CD4-positive, CD25-positive, alpha-beta regulatory T cell (primary cell): ENCODE results near the gene RPL3. TPM values are rescaled to one million over a fixed set of nuclear protein-coding genes. Genes with fewer than 3 reads are reported as not detected.

ENCODE experiments used
- ATAC-seq, 2 donors: fragments of 150-1000 bp; cut with Tn5 transposase; one replicate each; pipeline ENCODE4 v1.10.0; 2021; ENCODE audit warnings: low read depth in 2 of 2, moderate number of reproducible peaks in 2 of 2, moderate library complexity in 1 of 2
- DNase-seq, 3 donors: peaks; one replicate each; pipeline versions ENCODE4 v3.0.0 to v3.0.0-alpha.2; 2012 to 2022; ENCODE audit warnings: mixed read lengths in 1 of 3
- H3K27ac ChIP-seq: one replicate; pipeline ENCODE4 v1.7.0; 2013; ENCODE audit warnings: mild to moderate bottlenecking, low read length; ENCODE audit not compliant: insufficient read depth, poor library complexity, severe bottlenecking
- H3K27me3 ChIP-seq: one replicate; pipeline ENCODE4 v1.7.0; 2013; ENCODE audit warnings: low read length; ENCODE audit not compliant: control insufficient read depth, insufficient read depth
- H3K36me3 ChIP-seq: one replicate; pipeline ENCODE4 v1.7.0; 2013; ENCODE audit warnings: mild to moderate bottlenecking, low read length, moderate library complexity; ENCODE audit not compliant: control insufficient read depth, insufficient read depth
- H3K4me1 ChIP-seq: 2 replicates; pipeline ENCODE4 v1.7.0; 2013; ENCODE audit warnings: mild to moderate bottlenecking, low read length; ENCODE audit not compliant: insufficient read depth, control insufficient read depth, poor library complexity, severe bottlenecking
- H3K4me3 ChIP-seq: one replicate; pipeline ENCODE4 v1.7.0; 2013; ENCODE audit warnings: low read depth, mild to moderate bottlenecking, low read length, moderate library complexity
- H3K9me3 ChIP-seq, 2 experiments: 1 replicate in 1 of 2; 2 replicates in 1 of 2; pipeline ENCODE4 v1.7.0; 2013; ENCODE audit warnings: low read length in 2 of 2, mild to moderate bottlenecking in 1 of 2, moderate library complexity in 1 of 2; ENCODE audit not compliant: control insufficient read depth in 2 of 2
- H3K27ac Mint-ChIP-seq, 3 donors: one replicate each; pipeline ENCODE4 v1.8.0; 2020 to 2022; ENCODE audit warnings: mild to moderate bottlenecking in 3 of 3, mixed read lengths in 3 of 3, moderate library complexity in 2 of 3
- H3K27me3 Mint-ChIP-seq: one replicate; pipeline ENCODE4 v1.8.0; 2022; ENCODE audit warnings: mild to moderate bottlenecking, mixed read lengths
- H3K36me3 Mint-ChIP-seq: one replicate; pipeline ENCODE4 v1.8.0; 2020; ENCODE audit warnings: mixed read lengths
- H3K4me1 Mint-ChIP-seq, 4 donors: one replicate each; pipeline ENCODE4 v1.8.0; 2020 to 2022; ENCODE audit warnings: mixed read lengths in 4 of 4, mild to moderate bottlenecking in 1 of 4
- H3K4me3 Mint-ChIP-seq, 4 donors: one replicate each; pipeline ENCODE4 v1.8.0; 2020 to 2022; ENCODE audit warnings: mild to moderate bottlenecking in 4 of 4, mixed read lengths in 4 of 4, moderate library complexity in 3 of 4
- H3K9me3 Mint-ChIP-seq, 7 donors: one replicate each; pipeline ENCODE4 v1.8.0; 2020 to 2022; ENCODE audit warnings: mixed read lengths in 7 of 7, mild to moderate bottlenecking in 3 of 7, moderate library complexity in 2 of 7
- polyA plus RNA-seq, 4 donors: library from polyadenylated mRNA; unstranded; fragments of 300-500 nt; fragmentation: Illumina TruSeq; gene quantifications; one replicate each; pipeline ENCODE4 v1.2.3, GENCODE V29; 2021
- total RNA-seq: library from RNA; stranded (reverse); gene quantifications from one replicate; pipeline ENCODE4 v1.2.3, GENCODE V29; 2022

The RPL3 gene
- total and polyA plus RNA-seq, 5 donors from 2014 or later = 1,978 to 4,217 (median 2,589) TPM

DNA sequence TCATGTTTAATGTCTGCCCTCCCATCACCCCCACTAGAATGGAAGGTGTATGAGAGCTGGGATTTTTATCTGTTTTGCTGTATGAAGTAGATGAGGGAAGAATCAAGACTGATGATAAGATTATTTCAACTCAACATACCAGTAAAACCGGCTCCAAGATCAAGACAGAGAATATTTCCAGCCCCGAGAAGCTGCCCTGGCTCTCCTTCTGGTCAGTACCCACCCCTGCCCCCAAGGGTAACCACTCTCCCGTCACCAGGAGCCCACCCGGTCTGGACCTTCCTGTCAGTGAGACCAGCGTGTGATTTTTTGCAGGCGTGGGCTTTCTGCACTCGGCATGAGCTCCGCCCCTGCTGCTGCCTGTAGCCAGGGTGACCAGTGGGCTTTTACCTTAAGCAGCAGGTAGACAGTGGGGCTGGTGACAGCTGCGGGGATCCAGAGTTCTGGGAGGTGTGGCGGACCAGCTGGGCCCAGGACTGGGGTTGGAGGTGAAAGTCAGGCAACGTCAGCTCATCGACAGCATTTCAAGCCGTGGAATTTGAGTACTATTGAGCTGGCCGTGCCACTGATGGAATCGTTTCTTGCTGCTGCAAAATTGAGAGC is 25.6 kb downstream of the RPL3 start:
- Mint-ChIP-seq H3K4me3 (no peak overlapping the region), H3K27me3 (peaks cover 7% of the 10 kb centered on the region), H3K4me1 (peaks cover 0 to 2% (median 0%) of the 10 kb centered on the region in 4 donors), H3K36me3 (no peaks in the 10 kb centered on the region), H3K27ac (no peak overlapping the region), H3K9me3 (peaks cover 0 to 1% (median 0%) of the 10 kb centered on the region in 7 donors)
- Histone ChIP-seq H3K4me3 (no peak overlapping the region), H3K36me3 (no peaks in the 10 kb centered on the region), H3K27ac (no peak overlapping the region), H3K27me3 (no peaks in the 10 kb centered on the region), H3K4me1 (no peaks in the 10 kb centered on the region), H3K9me3 (no peaks in the 10 kb centered on the region)
- no peak for DNase-seq
- ATAC-seq = no peak

DNA sequence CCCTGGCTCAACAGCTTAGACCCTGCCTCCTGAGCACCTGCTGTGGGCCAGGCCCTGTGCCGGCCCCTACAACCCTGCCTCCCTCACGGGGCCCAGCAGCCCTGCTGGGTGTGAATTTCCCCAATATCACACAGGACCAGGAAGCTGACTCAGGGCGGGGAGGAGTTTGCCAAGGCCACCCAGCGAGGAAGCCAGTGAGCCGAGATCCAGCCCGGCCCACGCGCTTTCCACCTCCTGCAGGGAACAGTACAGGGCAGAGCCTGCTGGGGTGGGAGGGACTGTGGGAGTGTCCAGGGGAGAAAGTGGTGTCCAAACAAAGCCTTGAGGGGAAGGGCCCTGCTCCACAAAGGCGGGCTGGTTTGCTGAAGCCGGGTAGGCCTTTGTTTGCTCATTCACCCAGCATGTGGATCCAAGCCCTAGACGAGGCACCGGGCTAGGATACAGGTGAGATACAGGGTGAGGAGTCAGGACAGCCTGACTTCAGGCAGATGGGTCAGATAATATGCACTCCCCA is 26.8 kb downstream of the RPL3 start:
- peaks cover 0 to 2% (median 0%) of the 10 kb centered on the region in 4 donors for H3K4me1 Mint-ChIP-seq
- peak overlapping the region in 1 of 4 donors; percentile 43 for H3K4me3 Mint-ChIP-seq
- H3K27me3 Mint-ChIP-seq = no peaks in the 10 kb centered on the region
- H3K9me3 Mint-ChIP-seq = peaks cover 0 to 1% (median 0%) of the 10 kb centered on the region in 7 donors
- DNase-seq (no peak), ATAC-seq (peak; percentile 19 to 31)
- Histone ChIP-seq H3K9me3 (no peaks in the 10 kb centered on the region), H3K36me3 (no peaks in the 10 kb centered on the region), H3K4me3 (no peak overlapping the region), H3K4me1 (no peaks in the 10 kb centered on the region), H3K27ac (no peak overlapping the region), H3K27me3 (no peaks in the 10 kb centered on the region)
- H3K27ac Mint-ChIP-seq = no peak overlapping the region
- H3K36me3 Mint-ChIP-seq = no peaks in the 10 kb centered on the region

DNA sequence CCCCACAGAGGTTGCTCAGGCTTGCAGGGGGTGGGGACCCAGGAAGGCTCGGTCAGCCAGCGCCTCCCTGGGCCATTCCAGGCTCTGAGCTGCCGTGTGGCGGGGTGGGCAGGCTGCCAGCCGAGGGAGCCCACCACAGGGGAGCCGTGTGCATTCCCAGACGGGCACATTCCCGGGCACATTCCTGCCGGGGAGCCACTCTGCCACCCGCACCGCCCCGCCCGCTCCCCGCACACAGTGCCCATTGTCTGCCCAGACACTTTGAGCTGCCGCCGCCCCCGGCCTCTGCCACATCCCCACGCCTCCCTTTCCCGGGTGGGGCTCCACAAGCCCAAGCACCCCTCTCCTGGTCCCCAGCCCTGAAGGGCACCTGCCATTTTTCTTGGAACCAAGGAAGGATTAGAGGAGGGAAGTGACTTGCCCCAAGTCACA is 27.4 kb downstream of the RPL3 start:
- no peaks in the 10 kb centered on the region for H3K36me3 Mint-ChIP-seq

DNA sequence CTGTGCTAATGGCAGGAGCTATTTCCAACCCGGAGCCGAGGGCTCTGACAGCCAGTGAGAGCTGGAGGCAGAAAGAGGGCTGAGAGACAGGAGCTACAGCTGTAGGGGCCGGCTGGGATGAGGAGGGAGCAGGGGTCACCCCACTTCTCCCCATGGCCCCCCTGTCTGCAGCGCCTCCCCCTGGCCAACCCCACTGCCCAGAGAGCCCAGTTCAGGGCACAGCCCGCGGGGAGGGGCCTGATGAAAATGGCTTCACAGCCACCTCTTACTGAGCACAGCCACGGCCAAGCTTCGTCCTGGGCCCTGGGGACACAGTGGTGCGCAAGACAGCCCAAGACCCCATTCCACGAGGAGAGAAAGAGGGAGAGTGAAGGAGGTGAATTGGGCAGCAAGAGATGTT is 27.9 kb downstream of the RPL3 start:
- Mint-ChIP-seq H3K36me3 (no peaks in the 10 kb centered on the region), H3K27me3 (peaks cover 5% of the 10 kb centered on the region)

More for the DNA sequence above, 27.4 kb downstream of the RPL3 start:
- Histone ChIP-seq H3K36me3 (no peaks in the 10 kb centered on the region), H3K9me3 (no peaks in the 10 kb centered on the region), H3K27ac (no peak overlapping the region), H3K4me3 (no peak overlapping the region), H3K4me1 (no peaks in the 10 kb centered on the region), H3K27me3 (no peaks in the 10 kb centered on the region)
- Mint-ChIP-seq H3K4me1 (peaks cover 0 to 3% (median under 1%) of the 10 kb centered on the region in 4 donors), H3K9me3 (peaks cover 0 to 1% (median 0%) of the 10 kb centered on the region in 7 donors), H3K27ac (no peak overlapping the region), H3K27me3 (no peaks in the 10 kb centered on the region), H3K4me3 (no peak overlapping the region)
- no peak for ATAC-seq
- DNase-seq = no peak

DNA sequence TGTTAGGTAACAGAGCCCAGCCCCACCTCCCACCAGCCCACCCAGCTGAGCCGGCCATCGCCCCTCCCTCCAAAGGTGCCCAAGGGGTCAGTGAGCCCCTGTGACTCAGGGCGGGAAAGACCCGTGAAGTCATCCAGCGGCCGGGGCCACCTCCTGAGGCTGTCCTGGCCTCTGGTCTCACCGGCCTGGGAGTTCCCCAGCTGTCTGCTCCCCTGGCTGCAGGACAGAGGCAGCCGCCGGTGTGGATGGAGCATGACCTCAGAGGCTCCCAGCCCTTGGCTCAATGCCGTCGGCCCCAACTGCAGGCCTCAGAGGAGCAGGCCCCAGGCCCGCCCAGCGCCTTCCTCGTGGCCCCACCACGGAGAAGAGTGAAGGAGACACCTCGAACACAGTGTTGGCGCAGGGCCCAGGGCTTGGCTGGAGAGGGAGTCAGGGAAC is 28.7 kb downstream of the RPL3 start:
- Mint-ChIP-seq H3K36me3 (no peaks in the 10 kb centered on the region), H3K27me3 (peaks cover 5% of the 10 kb centered on the region), H3K4me1 (peaks cover 0 to 4% (median 2%) of the 10 kb centered on the region in 4 donors), H3K4me3 (no peak overlapping the region), H3K27ac (no peak overlapping the region), H3K9me3 (peaks cover 0 to 2% (median 0%) of the 10 kb centered on the region in 7 donors)
- no peaks in the 10 kb centered on the region for H3K36me3 ChIP-seq
- DNase-seq (no peak), ATAC-seq (no peak)
- H3K4me1 ChIP-seq = no peaks in the 10 kb centered on the region
- H3K4me3 ChIP-seq = no peak overlapping the region
- no peak overlapping the region for H3K27ac ChIP-seq
- no peaks in the 10 kb centered on the region for H3K27me3 ChIP-seq
- no peaks in the 10 kb centered on the region for H3K9me3 ChIP-seq

More for the DNA sequence above, 27.9 kb downstream of the RPL3 start:
- no peaks in the 10 kb centered on the region for H3K9me3 ChIP-seq
- no peak overlapping the region for H3K4me3 Mint-ChIP-seq
- no peak for DNase-seq
- no peaks in the 10 kb centered on the region for H3K27me3 ChIP-seq
- H3K27ac ChIP-seq = no peak overlapping the region
- peaks cover 0 to 1% (median 0%) of the 10 kb centered on the region in 7 donors for H3K9me3 Mint-ChIP-seq
- no peak overlapping the region for H3K27ac Mint-ChIP-seq
- no peak for ATAC-seq
- H3K4me1 Mint-ChIP-seq = peaks cover 0 to 4% (median 2%) of the 10 kb centered on the region in 4 donors
- no peaks in the 10 kb centered on the region for H3K4me1 ChIP-seq
- no peaks in the 10 kb centered on the region for H3K36me3 ChIP-seq
- no peak overlapping the region for H3K4me3 ChIP-seq

DNA sequence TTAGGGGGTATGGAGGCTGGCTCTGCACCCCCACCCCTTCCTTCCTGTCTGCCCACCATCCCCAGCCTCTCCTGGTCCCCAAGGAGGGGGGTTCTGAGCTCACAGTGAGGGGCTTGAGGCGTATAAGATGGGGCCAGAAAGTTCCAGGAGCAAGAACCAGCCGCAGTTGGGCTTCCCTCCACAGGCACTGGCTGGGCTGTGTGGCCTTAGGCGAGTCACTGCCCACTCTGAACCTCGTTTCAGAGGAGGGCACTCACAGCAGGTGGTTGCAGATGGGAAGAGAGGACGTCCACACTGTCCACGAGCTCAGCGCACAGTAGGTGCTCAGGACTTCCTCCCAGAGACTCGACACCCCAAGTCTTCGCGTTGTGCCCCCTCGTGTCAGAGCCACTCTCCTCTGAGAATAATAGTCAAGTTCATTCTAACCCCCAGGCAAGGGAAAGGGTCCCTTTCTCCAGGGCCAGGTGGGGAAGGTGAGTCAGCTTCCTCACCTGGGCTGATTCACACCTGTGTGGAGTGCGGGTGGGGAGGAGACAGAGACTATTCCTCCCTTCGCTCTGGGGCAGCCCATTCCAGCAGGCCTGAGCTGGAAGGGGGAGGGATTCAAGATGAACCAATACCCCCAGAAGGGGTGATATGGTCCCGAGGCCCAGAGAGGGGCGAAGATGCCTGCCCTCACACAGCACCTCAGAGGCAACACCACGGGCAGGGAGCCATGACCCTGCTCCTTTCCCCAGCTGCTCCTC is 29.3 kb downstream of the RPL3 start:
- no peak overlapping the region for H3K27ac ChIP-seq
- H3K27me3 ChIP-seq = no peaks in the 10 kb centered on the region
- ATAC-seq (no peak), DNase-seq (no peak)
- Mint-ChIP-seq H3K9me3 (peaks cover 0 to 2% (median 0%) of the 10 kb centered on the region in 7 donors), H3K27me3 (peaks cover 5% of the 10 kb centered on the region), H3K4me1 (peaks cover 0 to 4% (median 2%) of the 10 kb centered on the region in 4 donors), H3K4me3 (no peak overlapping the region), H3K36me3 (no peaks in the 10 kb centered on the region), H3K27ac (no peak overlapping the region)
- H3K9me3 ChIP-seq = peaks cover 0 to 1% of the 10 kb centered on the region in 2 experiments
- no peak overlapping the region for H3K4me3 ChIP-seq
- H3K36me3 ChIP-seq = no peaks in the 10 kb centered on the region
- no peaks in the 10 kb centered on the region for H3K4me1 ChIP-seq

DNA sequence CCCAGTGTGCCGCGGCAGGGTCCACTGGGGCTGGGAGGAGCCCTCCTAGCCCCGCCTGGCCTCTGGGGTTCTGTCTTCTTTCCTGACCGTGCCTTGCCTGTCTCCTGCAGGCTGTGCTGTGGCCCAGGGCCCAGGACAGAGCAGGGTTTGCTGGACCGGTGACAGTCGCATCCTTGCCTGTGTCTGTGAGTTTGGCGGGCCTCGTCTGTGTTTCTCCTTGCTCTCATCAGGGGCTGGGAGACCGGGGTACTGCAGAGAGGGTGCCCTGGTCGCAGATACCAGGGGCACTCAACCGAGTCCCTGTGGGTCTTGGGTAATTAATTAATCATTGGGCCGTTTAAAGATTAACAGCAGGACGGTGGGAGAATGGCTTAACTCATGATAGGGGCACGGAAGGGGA is 29.9 kb downstream of the RPL3 start:
- no peaks in the 10 kb centered on the region for H3K36me3 ChIP-seq
- H3K27ac Mint-ChIP-seq = no peak overlapping the region
- peaks cover 5% of the 10 kb centered on the region for H3K27me3 Mint-ChIP-seq
- no peak overlapping the region for H3K27ac ChIP-seq
- H3K9me3 Mint-ChIP-seq = peaks cover 0 to 6% (median 0%) of the 10 kb centered on the region in 7 donors
- H3K9me3 ChIP-seq = peaks cover 0 to 8% of the 10 kb centered on the region in 2 experiments
- H3K4me1 ChIP-seq = no peaks in the 10 kb centered on the region
- H3K4me3 ChIP-seq = no peak overlapping the region
- H3K36me3 Mint-ChIP-seq = no peaks in the 10 kb centered on the region
- no peak for DNase-seq
- no peak for ATAC-seq
- no peak overlapping the region for H3K4me3 Mint-ChIP-seq
- H3K27me3 ChIP-seq = no peaks in the 10 kb centered on the region
- peaks cover 0 to 4% (median 2%) of the 10 kb centered on the region in 4 donors for H3K4me1 Mint-ChIP-seq
